ENCODE results near the gene RPL36.

RPL36 gene

DNA sequence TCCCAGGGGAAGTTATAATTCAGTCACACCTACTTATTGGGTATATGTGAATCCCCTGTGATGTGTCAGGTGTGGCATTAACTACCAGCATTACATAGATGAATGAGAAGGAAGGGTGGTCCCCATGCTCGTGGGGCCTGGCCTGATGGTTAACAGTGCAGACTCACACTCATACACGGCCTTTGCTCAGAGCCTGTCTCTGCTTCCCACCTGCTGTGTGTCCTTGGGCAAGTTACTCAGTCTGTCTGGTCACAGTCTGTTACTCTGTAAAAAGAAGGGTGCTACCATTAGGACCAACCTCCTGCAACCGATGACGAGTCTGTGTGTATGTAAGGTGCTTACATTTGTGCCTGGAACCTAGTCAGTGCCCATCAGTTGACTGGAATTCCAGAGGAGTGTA is 43.4 kb upstream of the RPL36 start:
- Mint-ChIP-seq H3K4me3 (no peak overlapping the region), H3K27ac (peak overlapping the region; percentile 25), H3K4me1 (no peaks in the 10 kb centered on the region), H3K27me3 (ENCODE audit: low read depth, poor library complexity) (peaks cover 3% of the 10 kb centered on the region), H3K36me3 (ENCODE audit: low read depth) (peaks cover 77% of the 10 kb centered on the region), H3K9me3 (no peaks in the 10 kb centered on the region)
- no peak for DNase-seq
- TF ChIP-seq, protein P1, sequence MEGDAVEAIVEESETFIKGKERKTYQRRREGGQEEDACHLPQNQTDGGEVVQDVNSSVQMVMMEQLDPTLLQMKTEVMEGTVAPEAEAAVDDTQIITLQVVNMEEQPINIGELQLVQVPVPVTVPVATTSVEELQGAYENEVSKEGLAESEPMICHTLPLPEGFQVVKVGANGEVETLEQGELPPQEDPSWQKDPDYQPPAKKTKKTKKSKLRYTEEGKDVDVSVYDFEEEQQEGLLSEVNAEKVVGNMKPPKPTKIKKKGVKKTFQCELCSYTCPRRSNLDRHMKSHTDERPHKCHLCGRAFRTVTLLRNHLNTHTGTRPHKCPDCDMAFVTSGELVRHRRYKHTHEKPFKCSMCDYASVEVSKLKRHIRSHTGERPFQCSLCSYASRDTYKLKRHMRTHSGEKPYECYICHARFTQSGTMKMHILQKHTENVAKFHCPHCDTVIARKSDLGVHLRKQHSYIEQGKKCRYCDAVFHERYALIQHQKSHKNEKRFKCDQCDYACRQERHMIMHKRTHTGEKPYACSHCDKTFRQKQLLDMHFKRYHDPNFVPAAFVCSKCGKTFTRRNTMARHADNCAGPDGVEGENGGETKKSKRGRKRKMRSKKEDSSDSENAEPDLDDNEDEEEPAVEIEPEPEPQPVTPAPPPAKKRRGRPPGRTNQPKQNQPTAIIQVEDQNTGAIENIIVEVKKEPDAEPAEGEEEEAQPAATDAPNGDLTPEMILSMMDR (IDR thresholded peaks at IDR 0.05) = no peak

GRCh38 chr19:5648464-5648863 is 41.6 kb upstream of the RPL36 start:
- peaks cover 86% of the 10 kb centered on the region for H3K36me3 Mint-ChIP-seq (ENCODE audit: low read depth)
- H3K27me3 Mint-ChIP-seq (ENCODE audit: low read depth, poor library complexity) = peaks cover 3% of the 10 kb centered on the region
- no peak for DNase-seq
- no peak overlapping the region for H3K4me3 Mint-ChIP-seq
- TF ChIP-seq, protein P1 (IDR thresholded peaks at IDR 0.05) = no peak
- H3K4me1 Mint-ChIP-seq = no peaks in the 10 kb centered on the region
- H3K9me3 Mint-ChIP-seq = no peaks in the 10 kb centered on the region
- peak overlapping the region; percentile 44 for H3K27ac Mint-ChIP-seq

GRCh38 chr19:5651361-5651760 is 38.7 kb upstream of the RPL36 start:
- TF ChIP-seq, protein P1 (IDR thresholded peaks at IDR 0.05) = no peak
- Mint-ChIP-seq H3K36me3 (ENCODE audit: low read depth) (peaks cover 85% of the 10 kb centered on the region), H3K4me3 (no peak overlapping the region), H3K27me3 (ENCODE audit: low read depth, poor library complexity) (peaks cover 3% of the 10 kb centered on the region), H3K4me1 (no peaks in the 10 kb centered on the region), H3K9me3 (no peaks in the 10 kb centered on the region), H3K27ac (no peak overlapping the region)
- DNase-seq = no peak

DNA sequence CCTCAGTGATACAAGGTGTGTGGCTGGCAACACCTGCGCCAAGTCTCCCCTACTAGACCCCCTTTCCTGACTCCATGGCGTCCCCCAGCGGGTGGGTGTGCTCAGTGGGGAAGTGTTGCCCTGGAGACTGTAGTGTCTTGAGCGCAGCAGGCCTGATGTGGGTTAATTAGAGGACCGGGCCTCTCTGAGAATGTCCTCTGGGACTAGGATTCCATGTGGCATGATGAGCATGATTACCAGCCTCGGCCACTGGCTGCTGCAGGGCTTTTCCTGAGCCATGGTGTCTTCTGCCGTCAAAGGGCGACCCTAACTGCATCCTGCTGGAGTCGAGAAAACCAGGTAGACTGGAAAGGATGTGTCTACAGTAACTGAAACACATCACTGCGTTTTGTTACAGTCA is 37.8 kb upstream of the RPL36 start:
- TF ChIP-seq, protein P1 (IDR thresholded peaks at IDR 0.05) = no peak
- DNase-seq = no peak
- H3K4me1 Mint-ChIP-seq = no peaks in the 10 kb centered on the region
- H3K27me3 Mint-ChIP-seq (ENCODE audit: low read depth, poor library complexity) = no peaks in the 10 kb centered on the region
- peaks cover 81% of the 10 kb centered on the region for H3K36me3 Mint-ChIP-seq (ENCODE audit: low read depth)
- H3K9me3 Mint-ChIP-seq = no peaks in the 10 kb centered on the region
- no peak overlapping the region for H3K4me3 Mint-ChIP-seq
- H3K27ac Mint-ChIP-seq = no peak overlapping the region

GRCh38 chr19:5654931-5655330 is 35.2 kb upstream of the RPL36 start:
- no peak for DNase-seq
- Mint-ChIP-seq H3K27me3 (ENCODE audit: low read depth, poor library complexity) (no peaks in the 10 kb centered on the region), H3K4me1 (no peaks in the 10 kb centered on the region), H3K27ac (peak overlapping the region; percentile 69), H3K9me3 (no peaks in the 10 kb centered on the region), H3K4me3 (no peak overlapping the region), H3K36me3 (ENCODE audit: low read depth) (peaks cover 73% of the 10 kb centered on the region)
- TF ChIP-seq, protein P1 (IDR thresholded peaks at IDR 0.05) = no peak

GRCh38 chr19:5655412-5655811 is 34.7 kb upstream of the RPL36 start:
- TF ChIP-seq, protein P1 (IDR thresholded peaks at IDR 0.05) = no peak
- Mint-ChIP-seq H3K4me3 (no peak overlapping the region), H3K36me3 (ENCODE audit: low read depth) (peaks cover 70% of the 10 kb centered on the region), H3K9me3 (no peaks in the 10 kb centered on the region), H3K27me3 (ENCODE audit: low read depth, poor library complexity) (no peaks in the 10 kb centered on the region), H3K27ac (no peak overlapping the region), H3K4me1 (no peaks in the 10 kb centered on the region)
- no peak for DNase-seq
